HepG2 (cell line): ENCODE measurements around the gene SYNDIG1. TPM values are rescaled to one million over a fixed set of nuclear protein-coding genes. Genes with fewer than 3 reads are reported as not detected.

Experiments used
- ATAC-seq: fragments of 200-7000 bp; cut with Tn5 transposase; 3 replicates; pipeline ENCODE4 v1.9.1; 2020; ENCODE audit warnings: mild to moderate bottlenecking, moderate library complexity
- BruUV-seq: library from RNA; stranded (reverse); fragments of 400-500 nt; replicated peaks from 2 replicates; lab custom pipeline; 2021; lab: Mats Ljungman, UMichigan
- CTCF ChIA-PET: fragments of 300-600 bp; formaldehyde crosslinking; extraction: SDS; loops from one replicate; lab custom pipeline; 2021; ENCODE audit warnings: low total read pairs, inconsistent platforms, low intra/inter-chr PET ratio; lab: Yijun Ruan, JAX
- POLR2A ChIA-PET: fragments of 350-600 bp; sonication (Branson Sonifier 250); formaldehyde crosslinking; loops from one replicate; lab custom pipeline; 2020; ENCODE audit warnings: antibody characterized with exemption, inconsistent platforms; lab: Yijun Ruan, JAX
- DNase-seq: peaks from one replicate; pipeline ENCODE4 v3.0.0-alpha.2; 2015; ENCODE audit warnings: low spot score
- FAIRE-seq: peaks from 3 replicates; lab custom pipeline; 2011; peaks lifted over from hg19 to GRCh38; lab: Jason Lieb, UNC
- H2AFZ ChIP-seq: one replicate; pipeline ENCODE4 v1.6.1; 2011; ENCODE audit warnings: low read length, inconsistent platforms
- H3K27ac ChIP-seq: fragments of 300-600 bp; 3 replicates; pipeline ENCODE4 v1.8.0; 2011; ENCODE audit warnings: mixed run types, mild to moderate bottlenecking, mixed read lengths, low read length, inconsistent platforms; ENCODE audit not compliant: insufficient read depth; ENCODE audit errors: extremely low read length
- H3K27me3 ChIP-seq, 2 experiments: fragments of 200-600 bp in 1 of 2; 2 replicates in 1 of 2; 3 replicates in 1 of 2; pipeline versions ENCODE4 v1.6.0 to v1.8.0; 2011; ENCODE audit warnings: low read length in 2 of 2, mild to moderate bottlenecking in 2 of 2, moderate library complexity in 2 of 2, inconsistent platforms in 1 of 2; ENCODE audit not compliant: insufficient read depth in 2 of 2, control insufficient read depth in 1 of 2
- H3K36me3 ChIP-seq, 2 experiments: fragments of 200-600 bp in 1 of 2; replicated peaks in 1 of 2; 2 replicates in 1 of 2; 3 replicates in 1 of 2; pipeline versions ENCODE4 v1.5.1 to v1.8.0; 2011; ENCODE audit warnings: low read length in 2 of 2, inconsistent platforms in 1 of 2; ENCODE audit not compliant: insufficient read depth in 2 of 2, control insufficient read depth in 1 of 2
- H3K4me1 ChIP-seq: 2 replicates; pipeline ENCODE4 v1.5.1; 2012; ENCODE audit warnings: low read length, inconsistent platforms; ENCODE audit not compliant: insufficient read depth
- H3K4me2 ChIP-seq: 2 replicates; pipeline ENCODE4 v1.6.0; 2011; ENCODE audit warnings: low read depth, low read length, inconsistent platforms
- H3K4me3 ChIP-seq, 3 experiments: fragments of 200-600 bp in 1 of 3; sonication (generic), shearing (Covaris generic) in 1 of 3; replicated peaks in 1 of 3; 2 replicates each; pipeline ENCODE4 v1.5.1; 2011 to 2016; ENCODE audit warnings: low read length in 3 of 3, inconsistent platforms in 2 of 3, low read depth in 2 of 3, mild to moderate bottlenecking in 2 of 3, control low read depth in 1 of 3, mixed read lengths in 1 of 3; ENCODE audit not compliant: insufficient read depth in 1 of 3
- H3K79me2 ChIP-seq: one replicate; pipeline ENCODE4 v1.6.1; 2011; ENCODE audit warnings: low read length, inconsistent platforms; ENCODE audit not compliant: insufficient read depth
- H3K9ac ChIP-seq: 2 replicates; pipeline ENCODE4 v1.6.0; 2011; ENCODE audit warnings: mild to moderate bottlenecking, low read depth, low read length, inconsistent platforms; ENCODE audit not compliant: insufficient read depth
- H3K9me3 ChIP-seq: 2 replicates; pipeline ENCODE4 v1.5.1; 2012; ENCODE audit warnings: mild to moderate bottlenecking, low read length
- H4K20me1 ChIP-seq: 2 replicates; pipeline ENCODE4 v1.6.0; 2011; ENCODE audit warnings: inconsistent platforms, mild to moderate bottlenecking, low read length, moderate library complexity; ENCODE audit not compliant: insufficient read depth
- ARID2 ChIP-seq: sonication (generic); formaldehyde crosslinking; IDR thresholded peaks from 2 replicates; pipeline ENCODE4 v1.8.1; 2022; ENCODE audit warnings: mild to moderate bottlenecking, missing genetic modification reagents, borderline replicate concordance
- DNMT3B ChIP-seq: conservative IDR thresholded peaks from 2 replicates; pipeline ENCODE4 v1.6.1; 2016; ENCODE audit warnings: missing biosample characterization, control low read depth
- FOXK2 ChIP-seq: fragments of 450-650 bp; IDR thresholded peaks from 2 replicates; pipeline ENCODE4 v1.6.1; 2016
- KDM3A ChIP-seq: IDR thresholded peaks from 2 replicates; pipeline ENCODE4 v1.6.1; 2018; ENCODE audit warnings: low read depth, missing compliant biosample characterization
- MATR3 ChIP-seq: sonication (generic); formaldehyde crosslinking; IDR thresholded peaks from 2 replicates; pipeline ENCODE4 v1.4.0; 2020; ENCODE audit warnings: missing genetic modification reagents
- MED8 ChIP-seq: sonication (generic); formaldehyde crosslinking; IDR thresholded peaks from 2 replicates; pipeline ENCODE4 v1.8.1; 2023; ENCODE audit warnings: mild to moderate bottlenecking, missing genetic modification reagents; ENCODE audit not compliant: insufficient replicate concordance
- SMARCE1 ChIP-seq: fragments of 450-650 bp; IDR thresholded peaks from 2 replicates; pipeline ENCODE4 v1.6.1; 2017; ENCODE audit warnings: borderline replicate concordance
- SNAI1 ChIP-seq: sonication (generic); formaldehyde crosslinking; IDR thresholded peaks from 2 replicates; pipeline ENCODE4 v1.5.0; 2020; ENCODE audit warnings: mild to moderate bottlenecking, missing genetic modification reagents, borderline replicate concordance
- ZC3H13 ChIP-seq: sonication (generic); formaldehyde crosslinking; IDR thresholded peaks from 2 replicates; pipeline ENCODE4 v1.8.1; 2023; ENCODE audit warnings: mild to moderate bottlenecking, missing genetic modification reagents, moderate library complexity
- ZNF326 ChIP-seq: sonication (generic); formaldehyde crosslinking; IDR thresholded peaks from 2 replicates; pipeline ENCODE4 v1.4.0; 2020; ENCODE audit warnings: missing genetic modification reagents, borderline replicate concordance
- ZNF432 ChIP-seq: sonication (generic); formaldehyde crosslinking; IDR thresholded peaks from 2 replicates; pipeline ENCODE4 v1.5.0; 2020; ENCODE audit warnings: missing genetic modification reagents, mild to moderate bottlenecking, borderline replicate concordance
- ZNF441 ChIP-seq: sonication (generic); formaldehyde crosslinking; IDR thresholded peaks from 2 replicates; pipeline ENCODE4 v1.7.0; 2021; ENCODE audit warnings: missing genetic modification reagents, borderline replicate concordance
- ZNF543 ChIP-seq: sonication (generic); formaldehyde crosslinking; IDR thresholded peaks from 2 replicates; pipeline ENCODE4 v1.4.0; 2020; ENCODE audit warnings: mild to moderate bottlenecking, missing genetic modification reagents
- ZNF7 ChIP-seq: IDR thresholded peaks from 2 replicates; pipeline ENCODE4 v1.6.1; 2016; ENCODE audit warnings: missing biosample characterization, missing genetic modification reagents
- WGBS: methylation state at CpG from one replicate; pipeline ENCODE4 v1.1.6; 2017; ENCODE audit warnings: low lambda C conversion rate; 5-methylcytosine and 5-hydroxymethylcytosine counted together
- in situ Hi-C: cut with HindIII; loops from 2 replicates; pipeline ENCODE4 v1.10.0; 2017; ENCODE audit warnings: low pct_unique_long_range_greater_than_20kb; ENCODE audit not compliant: extremely low pct_ligation_motif_present
- intact Hi-C: fragments of 100-400 bp; cut with micrococcal nuclease; formaldehyde crosslinking; loops from one replicate; pipeline ENCODE4 v1.10.0; 2022; ENCODE audit not compliant: unreplicated experiment
- polyA plus RNA-seq, 8 experiments: library from polyadenylated mRNA; depleted of rRNA in 3 of 8; stranded (reverse) in 7 of 8; unstranded in 1 of 8; fragments of >200 nt; fragmentation: Illumina TruSeq in 4 of 8; extraction: Trizol in 4 of 8; gene quantifications; 2 replicates each; pipeline versions ENCODE4 v1.2.1 to v1.2.3, GENCODE V29; 2011 to 2016; ENCODE audit warnings: low read depth in 4 of 8, missing spikeins in 1 of 8, mixed read lengths in 1 of 8; ENCODE audit not compliant: insufficient read depth in 1 of 8
- total RNA-seq, 5 experiments: library from RNA; depleted of rRNA; stranded (reverse); fragments of >200 nt; fragmentation: Illumina TruSeq; extraction: Trizol; gene quantifications; 2 replicates each; pipeline ENCODE4 v1.2.3, GENCODE V29; 2016; ENCODE audit warnings: low read depth in 1 of 5
- TF ChIP-seq, protein P1 (sequence below): sonication (generic); formaldehyde crosslinking; IDR thresholded peaks from 2 replicates; pipeline ENCODE4 v1.5.0; 2020; ENCODE audit warnings: mild to moderate bottlenecking, missing genetic modification reagents
- TF ChIP-seq, protein P2 (sequence below): sonication (generic); formaldehyde crosslinking; IDR thresholded peaks from 2 replicates; pipeline ENCODE4 v1.4.0; 2020; ENCODE audit warnings: mild to moderate bottlenecking, missing genetic modification reagents, borderline replicate concordance
- TF ChIP-seq, protein P3 (sequence below): sonication (generic); formaldehyde crosslinking; IDR thresholded peaks from 2 replicates; pipeline ENCODE4 v1.4.0; 2020; ENCODE audit warnings: low read depth, mild to moderate bottlenecking, missing genetic modification reagents

Gene SYNDIG1
- total and polyA plus RNA-seq, 2 of the 13 experiments (the other 11 are each of a cell fraction or from before 2014, with no cell fraction given), result not detected

DNA sequence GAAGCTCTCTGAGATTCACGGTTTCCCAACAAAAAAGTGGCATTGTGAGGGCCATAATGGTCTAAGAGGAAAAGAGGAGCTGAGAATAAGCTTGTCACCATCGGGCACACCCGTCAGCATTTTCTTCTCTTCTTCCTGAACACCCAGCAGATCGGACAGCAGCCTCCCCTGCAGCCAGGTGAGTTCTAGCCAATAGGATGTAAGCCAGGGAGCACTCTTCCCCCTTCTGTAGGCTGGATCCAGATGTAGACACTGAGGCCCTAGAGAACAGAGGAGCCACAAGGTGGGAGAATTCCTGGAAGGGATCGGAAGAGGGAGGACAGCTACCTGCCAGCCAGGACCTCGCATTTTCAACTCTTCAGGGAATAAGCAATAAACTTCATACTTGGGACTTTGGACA is 228.0 kb downstream of the SYNDIG1 start:
- BruUV-seq, result no TSS peak
- no peaks in the 10 kb centered on the region for H3K4me1 ChIP-seq
- no peak overlapping the region for H3K4me2 ChIP-seq
- H3K27me3 ChIP-seq, result peaks cover 12 to 55% of the 10 kb centered on the region in 2 experiments; a peak in 3 of 5 replicates
- intact Hi-C loops, result no loop called here
- 10% methylated on average over 6 of the region's 6 CpGs for WGBS
- H3K27ac ChIP-seq, result no peak overlapping the region
- no peak overlapping the region for H3K4me3 ChIP-seq
- in situ Hi-C loops, result no loop called here
- no peak for ATAC-seq
- CTCF ChIA-PET, result no interaction called here
- no peak for DNase-seq
- H3K9ac ChIP-seq, result no peak overlapping the region
- FAIRE-seq, result no peak
- H3K9me3 ChIP-seq, result no peaks in the 10 kb centered on the region
- H2AFZ ChIP-seq, result no peak overlapping the region
- no peak for TF ChIP-seq MED8 (CRISPR knock-in tag)
- no peak for TF ChIP-seq SNAI1 (CRISPR knock-in tag)
- TF ChIP-seq ZNF543 (CRISPR knock-in tag), result no peak
- TF ChIP-seq ZNF441 (CRISPR knock-in tag), result no peak
- TF ChIP-seq FOXK2, result no peak
- no peak for TF ChIP-seq ZNF7 (CRISPR knock-in tag)
- TF ChIP-seq, protein P1, sequence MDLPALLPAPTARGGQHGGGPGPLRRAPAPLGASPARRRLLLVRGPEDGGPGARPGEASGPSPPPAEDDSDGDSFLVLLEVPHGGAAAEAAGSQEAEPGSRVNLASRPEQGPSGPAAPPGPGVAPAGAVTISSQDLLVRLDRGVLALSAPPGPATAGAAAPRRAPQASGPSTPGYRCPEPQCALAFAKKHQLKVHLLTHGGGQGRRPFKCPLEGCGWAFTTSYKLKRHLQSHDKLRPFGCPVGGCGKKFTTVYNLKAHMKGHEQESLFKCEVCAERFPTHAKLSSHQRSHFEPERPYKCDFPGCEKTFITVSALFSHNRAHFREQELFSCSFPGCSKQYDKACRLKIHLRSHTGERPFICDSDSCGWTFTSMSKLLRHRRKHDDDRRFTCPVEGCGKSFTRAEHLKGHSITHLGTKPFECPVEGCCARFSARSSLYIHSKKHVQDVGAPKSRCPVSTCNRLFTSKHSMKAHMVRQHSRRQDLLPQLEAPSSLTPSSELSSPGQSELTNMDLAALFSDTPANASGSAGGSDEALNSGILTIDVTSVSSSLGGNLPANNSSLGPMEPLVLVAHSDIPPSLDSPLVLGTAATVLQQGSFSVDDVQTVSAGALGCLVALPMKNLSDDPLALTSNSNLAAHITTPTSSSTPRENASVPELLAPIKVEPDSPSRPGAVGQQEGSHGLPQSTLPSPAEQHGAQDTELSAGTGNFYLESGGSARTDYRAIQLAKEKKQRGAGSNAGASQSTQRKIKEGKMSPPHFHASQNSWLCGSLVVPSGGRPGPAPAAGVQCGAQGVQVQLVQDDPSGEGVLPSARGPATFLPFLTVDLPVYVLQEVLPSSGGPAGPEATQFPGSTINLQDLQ (CRISPR knock-in tag), result no peak
- TF ChIP-seq SMARCE1, result no peak
- TF ChIP-seq KDM3A (CRISPR knock-in tag), result no peak
- TF ChIP-seq ZNF432 (CRISPR knock-in tag), result no peak
- TF ChIP-seq, protein P2, sequence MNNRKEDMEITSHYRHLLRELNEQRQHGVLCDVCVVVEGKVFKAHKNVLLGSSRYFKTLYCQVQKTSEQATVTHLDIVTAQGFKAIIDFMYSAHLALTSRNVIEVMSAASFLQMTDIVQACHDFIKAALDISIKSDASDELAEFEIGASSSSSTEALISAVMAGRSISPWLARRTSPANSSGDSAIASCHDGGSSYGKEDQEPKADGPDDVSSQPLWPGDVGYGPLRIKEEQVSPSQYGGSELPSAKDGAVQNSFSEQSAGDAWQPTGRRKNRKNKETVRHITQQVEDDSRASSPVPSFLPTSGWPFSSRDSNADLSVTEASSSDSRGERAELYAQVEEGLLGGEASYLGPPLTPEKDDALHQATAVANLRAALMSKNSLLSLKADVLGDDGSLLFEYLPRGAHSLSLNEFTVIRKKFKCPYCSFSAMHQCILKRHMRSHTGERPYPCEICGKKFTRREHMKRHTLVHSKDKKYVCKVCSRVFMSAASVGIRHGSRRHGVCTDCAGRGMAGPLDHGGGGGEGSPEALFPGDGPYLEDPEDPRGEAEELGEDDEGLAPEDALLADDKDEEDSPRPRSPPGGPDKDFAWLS, result no peak
- no peak for TF ChIP-seq ZC3H13 (CRISPR knock-in tag)
- TF ChIP-seq ZNF326 (CRISPR knock-in tag), result no peak
- no peak for TF ChIP-seq ARID2 (CRISPR knock-in tag)
- no peak for TF ChIP-seq DNMT3B (CRISPR knock-in tag)
- TF ChIP-seq, protein P3, sequence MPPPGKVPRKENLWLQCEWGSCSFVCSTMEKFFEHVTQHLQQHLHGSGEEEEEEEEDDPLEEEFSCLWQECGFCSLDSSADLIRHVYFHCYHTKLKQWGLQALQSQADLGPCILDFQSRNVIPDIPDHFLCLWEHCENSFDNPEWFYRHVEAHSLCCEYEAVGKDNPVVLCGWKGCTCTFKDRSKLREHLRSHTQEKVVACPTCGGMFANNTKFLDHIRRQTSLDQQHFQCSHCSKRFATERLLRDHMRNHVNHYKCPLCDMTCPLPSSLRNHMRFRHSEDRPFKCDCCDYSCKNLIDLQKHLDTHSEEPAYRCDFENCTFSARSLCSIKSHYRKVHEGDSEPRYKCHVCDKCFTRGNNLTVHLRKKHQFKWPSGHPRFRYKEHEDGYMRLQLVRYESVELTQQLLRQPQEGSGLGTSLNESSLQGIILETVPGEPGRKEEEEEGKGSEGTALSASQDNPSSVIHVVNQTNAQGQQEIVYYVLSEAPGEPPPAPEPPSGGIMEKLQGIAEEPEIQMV (CRISPR knock-in tag), result no peak
- TF ChIP-seq MATR3 (CRISPR knock-in tag), result no peak
- TF ChIP-seq, all 625 proteins: peak for 0
- POLR2A ChIA-PET, result interaction anchor here (0.8 kb wide), 1 partner anchor 362 kb away, joined by 4 read pairs; no protein-coding TSS in a partner anchor
- H4K20me1 ChIP-seq, result no peaks in the 10 kb centered on the region
- no peaks in the 10 kb centered on the region for H3K79me2 ChIP-seq
- no peaks in the 10 kb centered on the region for H3K36me3 ChIP-seq
